Activated T-cell treated with anti-CD3 and anti-CD28 coated beads, Interleukin-2, amount 50 U/mL, for 24 hours (primary cell): ENCODE measurements around the gene RPS27L.

ENCODE experiments used
- DNase-seq: peaks from one replicate; pipeline ENCODE4 v3.0.0-alpha.2; 2020
- H3K27ac Mint-ChIP-seq: 2 replicates; pipeline ENCODE4 v1.8.0; 2020; ENCODE audit warnings: mild to moderate bottlenecking, mixed read lengths
- H3K27me3 Mint-ChIP-seq: 2 replicates; pipeline ENCODE4 v1.8.0; 2020; ENCODE audit warnings: mixed read lengths
- H3K36me3 Mint-ChIP-seq: 2 replicates; pipeline ENCODE4 v1.8.0; 2020; ENCODE audit warnings: low read depth, mixed read lengths
- H3K4me1 Mint-ChIP-seq: 2 replicates; pipeline ENCODE4 v1.8.0; 2020; ENCODE audit warnings: low read depth, mixed read lengths
- H3K4me3 Mint-ChIP-seq: 2 replicates; pipeline ENCODE4 v1.8.0; 2020; ENCODE audit warnings: mild to moderate bottlenecking, moderate library complexity, mixed read lengths
- H3K9me3 Mint-ChIP-seq: 2 replicates; pipeline ENCODE4 v1.8.0; 2020; ENCODE audit warnings: mixed read lengths

Gene RPS27L

GRCh38 chr15:63190769-63191649 is 33.7 kb upstream of the RPS27L start:
- Mint-ChIP-seq H3K27ac (peak overlapping the region; percentile 99), H3K27me3 (no peaks in the 10 kb centered on the region), H3K4me3 (peak overlapping the region; percentile 93), H3K9me3 (no peaks in the 10 kb centered on the region), H3K4me1 (peaks cover 68% of the 10 kb centered on the region), H3K36me3 (peaks cover 56% of the 10 kb centered on the region)
- DNase-seq, result no peak

- H3K4me1 Mint-ChIP-seq, result peaks cover 60% of the 10 kb centered on the region
- H3K27ac Mint-ChIP-seq, result peak overlapping the region; percentile 99
- peak overlapping the region; percentile 93 for H3K4me3 Mint-ChIP-seq
- DNase-seq, result no peak
- H3K36me3 Mint-ChIP-seq, result peaks cover 48% of the 10 kb centered on the region
- no peaks in the 10 kb centered on the region for H3K27me3 Mint-ChIP-seq
- H3K9me3 Mint-ChIP-seq, result no peaks in the 10 kb centered on the region
Observed at GRCh38 chr15:63189941-63190768, 32.9 kb upstream of the RPS27L start.

GRCh38 chr15:63188926-63189871 is 31.9 kb upstream of the RPS27L start, which contains the start of gene RAB8B:
Gene RAB8B, plus strand, starts transcription at chr15:63189606. Its CDS starts 19 bp downstream, at chr15:63189625.
- DNase-seq, result peak; percentile 98
- H3K4me3 Mint-ChIP-seq, result peak within 1 kb of the TSS; percentile 93
- no peaks in the 10 kb centered on the region for H3K9me3 Mint-ChIP-seq
- peaks cover 39% of the 10 kb centered on the region for H3K36me3 Mint-ChIP-seq
- H3K27me3 Mint-ChIP-seq, result no peaks in the 10 kb centered on the region
- peak within 1 kb of the TSS; percentile 99 for H3K27ac Mint-ChIP-seq
- H3K4me1 Mint-ChIP-seq, result peaks cover 51% of the 10 kb centered on the region

GRCh38 chr15:63188247-63188925 is 31.1 kb upstream of the RPS27L start:
- H3K9me3 Mint-ChIP-seq, result no peaks in the 10 kb centered on the region
- H3K27ac Mint-ChIP-seq, result peak overlapping the region; percentile 99
- DNase-seq, result no peak
- H3K27me3 Mint-ChIP-seq, result no peaks in the 10 kb centered on the region
- peaks cover 34% of the 10 kb centered on the region for H3K36me3 Mint-ChIP-seq
- H3K4me1 Mint-ChIP-seq, result peaks cover 44% of the 10 kb centered on the region
- peak overlapping the region; percentile 93 for H3K4me3 Mint-ChIP-seq

GRCh38 chr15:63187589-63188226 is 30.4 kb upstream of the RPS27L start:
- peak overlapping the region; percentile 93 for H3K4me3 Mint-ChIP-seq
- no peaks in the 10 kb centered on the region for H3K9me3 Mint-ChIP-seq
- DNase-seq, result no peak
- H3K36me3 Mint-ChIP-seq, result peaks cover 29% of the 10 kb centered on the region
- no peaks in the 10 kb centered on the region for H3K27me3 Mint-ChIP-seq
- H3K4me1 Mint-ChIP-seq, result peaks cover 37% of the 10 kb centered on the region
- peak overlapping the region; percentile 99 for H3K27ac Mint-ChIP-seq

- Mint-ChIP-seq H3K4me1 (peaks cover 22% of the 10 kb centered on the region), H3K27me3 (no peaks in the 10 kb centered on the region), H3K36me3 (peaks cover 19% of the 10 kb centered on the region), H3K4me3 (no peak overlapping the region), H3K9me3 (no peaks in the 10 kb centered on the region), H3K27ac (peak overlapping the region; percentile 15)
- no peak for DNase-seq
Observed at GRCh38 chr15:63186065-63186464, 28.8 kb upstream of the RPS27L start.

- no peak for DNase-seq
- H3K9me3 Mint-ChIP-seq, result no peaks in the 10 kb centered on the region
- H3K27ac Mint-ChIP-seq, result no peak overlapping the region
- no peak overlapping the region for H3K4me3 Mint-ChIP-seq
- H3K36me3 Mint-ChIP-seq, result peaks cover 11% of the 10 kb centered on the region
- no peaks in the 10 kb centered on the region for H3K27me3 Mint-ChIP-seq
- H3K4me1 Mint-ChIP-seq, result peaks cover 18% of the 10 kb centered on the region
Observed at GRCh38 chr15:63185206-63185605, 27.9 kb upstream of the RPS27L start.

- Mint-ChIP-seq H3K9me3 (no peaks in the 10 kb centered on the region), H3K27me3 (no peaks in the 10 kb centered on the region), H3K27ac (no peak overlapping the region), H3K36me3 (no peaks in the 10 kb centered on the region), H3K4me3 (no peak overlapping the region), H3K4me1 (peaks cover 15% of the 10 kb centered on the region)
- no peak for DNase-seq
Observed at GRCh38 chr15:63181648-63182047, 24.4 kb upstream of the RPS27L start.

GRCh38 chr15:63180746-63181145 is 23.5 kb upstream of the RPS27L start:
- H3K4me3 Mint-ChIP-seq, result no peak overlapping the region
- no peaks in the 10 kb centered on the region for H3K9me3 Mint-ChIP-seq
- no peak overlapping the region for H3K27ac Mint-ChIP-seq
- no peaks in the 10 kb centered on the region for H3K27me3 Mint-ChIP-seq
- H3K4me1 Mint-ChIP-seq, result peaks cover 19% of the 10 kb centered on the region
- no peak for DNase-seq
- H3K36me3 Mint-ChIP-seq, result no peaks in the 10 kb centered on the region

GRCh38 chr15:63178034-63178433 is 20.8 kb upstream of the RPS27L start:
- Mint-ChIP-seq H3K27ac (no peak overlapping the region), H3K27me3 (no peaks in the 10 kb centered on the region), H3K4me3 (no peak overlapping the region), H3K9me3 (no peaks in the 10 kb centered on the region), H3K36me3 (no peaks in the 10 kb centered on the region), H3K4me1 (peaks cover 21% of the 10 kb centered on the region)
- DNase-seq, result no peak

- Mint-ChIP-seq H3K9me3 (no peaks in the 10 kb centered on the region), H3K36me3 (no peaks in the 10 kb centered on the region), H3K27me3 (no peaks in the 10 kb centered on the region), H3K4me3 (no peak overlapping the region), H3K27ac (peak overlapping the region; percentile 27), H3K4me1 (peaks cover 21% of the 10 kb centered on the region)
- DNase-seq, result no peak
Observed at GRCh38 chr15:63176302-63176701, 19.0 kb upstream of the RPS27L start.

- H3K4me1 Mint-ChIP-seq, result peaks cover 18% of the 10 kb centered on the region
- H3K27me3 Mint-ChIP-seq, result no peaks in the 10 kb centered on the region
- H3K9me3 Mint-ChIP-seq, result no peaks in the 10 kb centered on the region
- no peaks in the 10 kb centered on the region for H3K36me3 Mint-ChIP-seq
- H3K27ac Mint-ChIP-seq, result no peak overlapping the region
- H3K4me3 Mint-ChIP-seq, result no peak overlapping the region
- DNase-seq, result no peak
Observed at GRCh38 chr15:63172851-63173451, 15.7 kb upstream of the RPS27L start.

GRCh38 chr15:63172376-63172775 is 15.1 kb upstream of the RPS27L start:
- no peak for DNase-seq
- H3K4me3 Mint-ChIP-seq, result no peak overlapping the region
- no peak overlapping the region for H3K27ac Mint-ChIP-seq
- H3K9me3 Mint-ChIP-seq, result no peaks in the 10 kb centered on the region
- no peaks in the 10 kb centered on the region for H3K36me3 Mint-ChIP-seq
- no peaks in the 10 kb centered on the region for H3K27me3 Mint-ChIP-seq
- peaks cover 12% of the 10 kb centered on the region for H3K4me1 Mint-ChIP-seq
